HCT116 (cell line): Measurements from ENCODE around the gene DNMT3B. TPM values are rescaled to one million over a fixed set of nuclear protein-coding genes. Genes with fewer than 3 reads are reported as not detected.

Source experiments
- ATAC-seq: fragments of 200-7000 bp; cut with Tn5 transposase; 2 replicates; pipeline ENCODE4 v1.9.1; 2020; ENCODE audit warnings: mild to moderate bottlenecking, moderate library complexity
- BruUV-seq: library from RNA; stranded (reverse); fragments of 400-500 nt; replicated peaks from 2 replicates; lab custom pipeline; 2021; lab: Mats Ljungman, UMichigan
- CTCF ChIA-PET: fragments of 300-600 bp; sonication (Branson Sonifier 250); formaldehyde crosslinking; loops from one replicate; lab custom pipeline; 2021; ENCODE audit warnings: antibody characterized with exemption; lab: Charles Lee
- POLR2A ChIA-PET: fragments of 300-600, 350-600 bp; sonication (Branson Sonifier 250); formaldehyde crosslinking; loops from one replicate; lab custom pipeline; 2021; ENCODE audit warnings: antibody characterized with exemption; lab: Charles Lee
- RAD21 ChIA-PET, 2 experiments: fragments of 300-600 bp; sonication (Branson Sonifier 250); formaldehyde crosslinking; loops; one replicate each; lab custom pipeline; 2023; ENCODE audit warnings: low total read pairs in 2 of 2; ENCODE audit not compliant: uncharacterized antibody in 2 of 2, unreplicated experiment in 2 of 2, low non-redundant PET in 1 of 2; lab: Charles Lee
- DNase-seq: peaks from one replicate; pipeline ENCODE4 v3.0.0-alpha.2; 2010; ENCODE audit warnings: low read depth, low spot score
- H2AFZ ChIP-seq: fragments of 200-600 bp; shearing (Covaris generic), sonication (generic); 2 replicates; pipeline ENCODE4 v1.6.1; 2017; ENCODE audit warnings: low read depth, mixed run types, mixed read lengths, antibody characterized with exemption, low read length; ENCODE audit not compliant: poor library complexity, severe bottlenecking
- H3K27ac ChIP-seq: 2 replicates; pipeline ENCODE4 v1.5.1; 2012; ENCODE audit warnings: low read depth, low read length
- H3K27me3 ChIP-seq: fragments of 200-600 bp; sonication (generic); 2 replicates; pipeline ENCODE4 v1.6.1; 2016; ENCODE audit warnings: mixed run types, low read length, mixed read lengths; ENCODE audit not compliant: insufficient read depth
- H3K36me3 ChIP-seq, 2 experiments: fragments of 200-500 bp in 1 of 2; fragments of 200-600 bp in 1 of 2; sonication (Bioruptor generic) in 1 of 2; sonication (generic) in 1 of 2; 2 replicates each; pipeline versions ENCODE4 v1.5.1 to v1.6.1; 2014 to 2016; ENCODE audit warnings: low read length in 2 of 2, inconsistent platforms in 1 of 2, mixed read lengths in 1 of 2, mixed run types in 1 of 2; ENCODE audit not compliant: insufficient read depth in 2 of 2, control insufficient read depth in 1 of 2
- H3K4me1 ChIP-seq, 2 experiments: fragments of 200-600 bp in 1 of 2; sonication (generic) in 1 of 2; 2 replicates each; pipeline versions ENCODE4 v1.5.1 to v1.6.1; 2012 to 2017; ENCODE audit warnings: low read length in 2 of 2, inconsistent platforms in 1 of 2, mild to moderate bottlenecking in 1 of 2, mixed read lengths in 1 of 2, mixed run types in 1 of 2, moderate library complexity in 1 of 2; ENCODE audit not compliant: insufficient read depth in 2 of 2, control insufficient read depth in 1 of 2
- H3K4me2 ChIP-seq: fragments of 200-600 bp; sonication (generic); 2 replicates; pipeline ENCODE4 v1.6.1; 2017; ENCODE audit warnings: mixed run types, low read length, mixed read lengths
- H3K4me3 ChIP-seq, 2 experiments: fragments of 200-600 bp in 1 of 2; sonication (generic) in 1 of 2; replicated peaks in 1 of 2; 2 replicates each; pipeline ENCODE4 v1.5.1; 2011 to 2016; ENCODE audit warnings: low read length in 2 of 2, control low read depth in 1 of 2, low read depth in 1 of 2, mild to moderate bottlenecking in 1 of 2, mixed read lengths in 1 of 2, mixed run types in 1 of 2
- H3K79me2 ChIP-seq: fragments of 200-600 bp; sonication (generic); 2 replicates; pipeline ENCODE4 v1.6.1; 2017; ENCODE audit warnings: mild to moderate bottlenecking, mixed run types, low read length, moderate library complexity, mixed read lengths; ENCODE audit not compliant: insufficient read depth
- H3K9ac ChIP-seq: fragments of 200-600 bp; sonication (generic); 2 replicates; pipeline ENCODE4 v1.6.1; 2016; ENCODE audit warnings: low read length, mixed read lengths
- H3K9me2 ChIP-seq: fragments of 200-600 bp; sonication (generic), shearing (Covaris generic); 2 replicates; pipeline ENCODE4 v1.6.1; 2017; ENCODE audit warnings: mixed run types, mild to moderate bottlenecking, moderate library complexity; ENCODE audit not compliant: insufficient read depth
- H3K9me3 ChIP-seq, 2 experiments: fragments of 200-500 bp in 1 of 2; fragments of 200-600 bp in 1 of 2; sonication (Bioruptor generic) in 1 of 2; sonication (generic) in 1 of 2; 2 replicates each; pipeline ENCODE4 v1.6.1; 2014 to 2017; ENCODE audit warnings: low read length in 2 of 2, mixed read lengths in 2 of 2, inconsistent platforms in 1 of 2, low read depth in 1 of 2, mild to moderate bottlenecking in 1 of 2, mixed run types in 1 of 2, moderate library complexity in 1 of 2; ENCODE audit not compliant: control insufficient read depth in 1 of 2, insufficient read depth in 1 of 2
- H4K20me1 ChIP-seq: fragments of 200-600 bp; sonication (generic), shearing (Covaris generic); 2 replicates; pipeline ENCODE4 v1.6.1; 2017; ENCODE audit warnings: mixed run types, mild to moderate bottlenecking, moderate library complexity; ENCODE audit not compliant: insufficient read depth
- CEBPB ChIP-seq: IDR thresholded peaks from 2 replicates; pipeline ENCODE4 v1.6.1; 2012; ENCODE audit warnings: low read depth
- CTCF ChIP-seq, 3 experiments: fragments of 200-600 bp in 1 of 3; sonication (generic) in 1 of 3; IDR thresholded peaks in 2 of 3; conservative IDR thresholded peaks in 1 of 3; 2 replicates each; pipeline ENCODE4 v1.5.1; 2012 to 2017; ENCODE audit warnings: low read depth in 2 of 3, low read length in 2 of 3, antibody characterized with exemption in 1 of 3, borderline replicate concordance in 1 of 3, control low read depth in 1 of 3, mild to moderate bottlenecking in 1 of 3, mixed read lengths in 1 of 3, mixed run types in 1 of 3, moderate library complexity in 1 of 3; ENCODE audit not compliant: insufficient read depth in 1 of 3
- EGR1 ChIP-seq: IDR thresholded peaks from 2 replicates; pipeline ENCODE4 v1.6.1; 2012; ENCODE audit warnings: low read depth
- FOSL1 ChIP-seq: IDR thresholded peaks from 2 replicates; pipeline ENCODE4 v1.6.1; 2012; ENCODE audit warnings: low read depth
- RAD21 ChIP-seq: IDR thresholded peaks from 2 replicates; pipeline ENCODE4 v1.6.1; 2012; ENCODE audit warnings: low read depth, mild to moderate bottlenecking
- SP1 ChIP-seq: IDR thresholded peaks from 2 replicates; pipeline ENCODE4 v1.6.1; 2012; ENCODE audit warnings: low read depth
- SRF ChIP-seq: IDR thresholded peaks from 2 replicates; pipeline ENCODE4 v1.6.1; 2012; ENCODE audit warnings: low read depth
- ZFX ChIP-seq: fragments of 450-650 bp; IDR thresholded peaks from 2 replicates; pipeline ENCODE4 v1.6.1; 2017
- ZNF274 ChIP-seq: fragments of 200-500 bp; sonication (Bioruptor generic); IDR thresholded peaks from 2 replicates; pipeline ENCODE4 v1.6.1; 2014; ENCODE audit warnings: mild to moderate bottlenecking, low read depth, low read length, inconsistent platforms
- intact Hi-C: fragments of 100-400 bp; cut with micrococcal nuclease; formaldehyde crosslinking; loops from 2 replicates; pipeline ENCODE4 v1.10.0; 2022
- total RNA-seq: library from RNA; stranded (reverse); gene quantifications from one replicate; pipeline ENCODE4 v1.2.1, GENCODE V29; 2021; ENCODE audit not compliant: unreplicated experiment
- TF ChIP-seq, protein P1 (sequence below): IDR thresholded peaks from 2 replicates; pipeline ENCODE4 v1.6.1; 2012
- TF ChIP-seq, protein P2 (sequence below): IDR thresholded peaks from 2 replicates; pipeline ENCODE4 v1.6.1; 2012
- TF ChIP-seq, protein P3 (sequence below): IDR thresholded peaks from 2 replicates; pipeline ENCODE4 v1.6.1; 2011; ENCODE audit warnings: mild to moderate bottlenecking, low read length, moderate library complexity; ENCODE audit not compliant: insufficient replicate concordance; ENCODE audit errors: extremely low read depth

DNMT3B gene
- total RNA-seq, 1 experiment from 2014 or later, result 22.2 TPM

GRCh38 chr20:32742322-32743236 lies 19.6 kb upstream of the DNMT3B start:
- TSS peak; percentile 46 for BruUV-seq
- Histone ChIP-seq H3K36me3 (no peaks in the 10 kb centered on the region), H3K4me3 (peak overlapping the region; percentile 46 to 68), H3K27ac (peak overlapping the region; percentile 56; the same call in 1 of the 2 replicates), H3K9ac (peak overlapping the region; percentile 63), H3K4me2 (peak overlapping the region; percentile 99), H3K4me1 (peaks cover 16 to 35% of the 10 kb centered on the region in 2 experiments), H4K20me1 (no peaks in the 10 kb centered on the region), H3K9me3 (no peaks in the 10 kb centered on the region), H2AFZ (no peak overlapping the region), H3K79me2 (no peaks in the 10 kb centered on the region), H3K9me2 (no peaks in the 10 kb centered on the region), H3K27me3 (no peaks in the 10 kb centered on the region)
- intact Hi-C loops, result no loop called here
- DNase-seq (no peak), ATAC-seq (no peak)
- ChIA-PET CTCF (no interaction called here), RAD21 (interaction anchor here in 1 of 2 experiments (0.6 kb wide), 1 partner anchor 69 kb away, joined by 3 read pairs; the partner anchor contains the start of gene C20orf203), POLR2A (no interaction called here)
- TF ChIP-seq, protein P1, sequence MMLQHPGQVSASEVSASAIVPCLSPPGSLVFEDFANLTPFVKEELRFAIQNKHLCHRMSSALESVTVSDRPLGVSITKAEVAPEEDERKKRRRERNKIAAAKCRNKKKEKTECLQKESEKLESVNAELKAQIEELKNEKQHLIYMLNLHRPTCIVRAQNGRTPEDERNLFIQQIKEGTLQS, result no peak
- no peak for TF ChIP-seq CEBPB
- TF ChIP-seq, protein P2, sequence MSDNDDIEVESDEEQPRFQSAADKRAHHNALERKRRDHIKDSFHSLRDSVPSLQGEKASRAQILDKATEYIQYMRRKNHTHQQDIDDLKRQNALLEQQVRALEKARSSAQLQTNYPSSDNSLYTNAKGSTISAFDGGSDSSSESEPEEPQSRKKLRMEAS, result no peak
- TF ChIP-seq CTCF (IDR thresholded peaks at IDR 0.05 in 2 of 3, conservative IDR thresholded peaks at IDR 0.05 in 1 of 3; ENCODE audit: borderline replicate concordance in 1 of 3, insufficient read depth in 1 of 3, low read depth in 2 of 3, low read length in 2 of 3), result no peak
- no peak for TF ChIP-seq SP1
- no peak for TF ChIP-seq ZNF274
- TF ChIP-seq SRF, result no peak
- TF ChIP-seq, protein P3, sequence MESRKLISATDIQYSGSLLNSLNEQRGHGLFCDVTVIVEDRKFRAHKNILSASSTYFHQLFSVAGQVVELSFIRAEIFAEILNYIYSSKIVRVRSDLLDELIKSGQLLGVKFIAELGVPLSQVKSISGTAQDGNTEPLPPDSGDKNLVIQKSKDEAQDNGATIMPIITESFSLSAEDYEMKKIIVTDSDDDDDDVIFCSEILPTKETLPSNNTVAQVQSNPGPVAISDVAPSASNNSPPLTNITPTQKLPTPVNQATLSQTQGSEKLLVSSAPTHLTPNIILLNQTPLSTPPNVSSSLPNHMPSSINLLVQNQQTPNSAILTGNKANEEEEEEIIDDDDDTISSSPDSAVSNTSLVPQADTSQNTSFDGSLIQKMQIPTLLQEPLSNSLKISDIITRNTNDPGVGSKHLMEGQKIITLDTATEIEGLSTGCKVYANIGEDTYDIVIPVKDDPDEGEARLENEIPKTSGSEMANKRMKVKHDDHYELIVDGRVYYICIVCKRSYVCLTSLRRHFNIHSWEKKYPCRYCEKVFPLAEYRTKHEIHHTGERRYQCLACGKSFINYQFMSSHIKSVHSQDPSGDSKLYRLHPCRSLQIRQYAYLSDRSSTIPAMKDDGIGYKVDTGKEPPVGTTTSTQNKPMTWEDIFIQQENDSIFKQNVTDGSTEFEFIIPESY, result no peak
- TF ChIP-seq EGR1, result no peak
- TF ChIP-seq RAD21, result no peak
- no peak for TF ChIP-seq ZFX
- TF ChIP-seq FOSL1, result no peak
- TF ChIP-seq, all 23 proteins: peak for 0
